OCI-LY7 (cell line): ENCODE data around the gene ANOS1.

ENCODE experiments used
- EZH2phosphoT487 ChIP-seq: fragments of 200-600 bp; sonication (generic); IDR thresholded peaks from 2 replicates; pipeline ENCODE4 v1.6.1; 2018; ENCODE audit warnings: low read depth, borderline replicate concordance, mild to moderate bottlenecking, mixed run types, antibody characterized with exemption, low read length, moderate library complexity, mixed read lengths
- TF ChIP-seq, protein P1 (sequence below): fragments of 200-600 bp; sonication (generic); conservative IDR thresholded peaks from 2 replicates; pipeline ENCODE4 v1.5.1; 2014; ENCODE audit warnings: mild to moderate bottlenecking, antibody characterized with exemption, low read length, moderate library complexity, mixed read lengths

DNA sequence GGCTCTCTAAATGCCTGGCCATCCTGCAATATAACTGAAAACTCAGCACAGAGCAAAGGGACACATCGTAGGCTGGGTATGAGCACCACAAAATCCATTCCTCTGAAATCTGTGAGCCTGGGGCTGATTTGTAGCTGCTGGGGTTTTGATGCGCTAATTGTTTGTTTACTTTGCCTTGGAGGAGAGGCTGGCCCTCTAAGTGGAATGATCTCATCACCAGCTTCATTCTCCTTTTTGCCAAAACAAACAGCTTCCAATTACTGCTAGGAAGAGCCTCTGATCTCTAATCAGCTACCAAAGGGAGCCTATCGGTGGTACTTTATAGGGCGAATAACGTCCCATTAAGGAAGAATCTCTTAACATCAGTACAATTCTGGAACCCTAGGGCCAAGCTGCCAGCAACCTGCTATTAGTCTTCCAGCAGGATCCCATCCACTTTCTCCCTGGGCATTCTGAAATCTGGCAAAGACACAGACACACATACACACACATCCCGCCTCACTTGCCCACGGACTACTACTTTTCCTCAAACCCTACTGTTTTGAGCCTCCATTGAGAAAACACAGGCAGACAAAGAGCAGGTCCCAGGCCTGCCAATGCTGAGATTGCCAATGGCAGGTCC lies 5.8 kb downstream of the ANOS1 start:
- TF ChIP-seq, protein P1, sequence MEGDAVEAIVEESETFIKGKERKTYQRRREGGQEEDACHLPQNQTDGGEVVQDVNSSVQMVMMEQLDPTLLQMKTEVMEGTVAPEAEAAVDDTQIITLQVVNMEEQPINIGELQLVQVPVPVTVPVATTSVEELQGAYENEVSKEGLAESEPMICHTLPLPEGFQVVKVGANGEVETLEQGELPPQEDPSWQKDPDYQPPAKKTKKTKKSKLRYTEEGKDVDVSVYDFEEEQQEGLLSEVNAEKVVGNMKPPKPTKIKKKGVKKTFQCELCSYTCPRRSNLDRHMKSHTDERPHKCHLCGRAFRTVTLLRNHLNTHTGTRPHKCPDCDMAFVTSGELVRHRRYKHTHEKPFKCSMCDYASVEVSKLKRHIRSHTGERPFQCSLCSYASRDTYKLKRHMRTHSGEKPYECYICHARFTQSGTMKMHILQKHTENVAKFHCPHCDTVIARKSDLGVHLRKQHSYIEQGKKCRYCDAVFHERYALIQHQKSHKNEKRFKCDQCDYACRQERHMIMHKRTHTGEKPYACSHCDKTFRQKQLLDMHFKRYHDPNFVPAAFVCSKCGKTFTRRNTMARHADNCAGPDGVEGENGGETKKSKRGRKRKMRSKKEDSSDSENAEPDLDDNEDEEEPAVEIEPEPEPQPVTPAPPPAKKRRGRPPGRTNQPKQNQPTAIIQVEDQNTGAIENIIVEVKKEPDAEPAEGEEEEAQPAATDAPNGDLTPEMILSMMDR: no peak
- TF ChIP-seq EZH2phosphoT487: no peak
